BLaER1 (cell line): ENCODE measurements around the gene ADAD2.

Experiments
- H3K27ac ChIP-seq: shearing (Covaris generic); formaldehyde crosslinking; 2 replicates; pipeline ENCODE4 v1.8.1; 2022
- H3K27me3 ChIP-seq: shearing (Covaris generic); formaldehyde crosslinking; 2 replicates; pipeline ENCODE4 v1.8.1; 2022
- H3K36me3 ChIP-seq: shearing (Covaris generic); formaldehyde crosslinking; 2 replicates; pipeline ENCODE4 v1.8.1; 2022
- H3K4me1 ChIP-seq: shearing (Covaris generic); formaldehyde crosslinking; 2 replicates; pipeline ENCODE4 v1.8.1; 2022
- H3K4me2 ChIP-seq: shearing (Covaris generic); formaldehyde crosslinking; 2 replicates; pipeline ENCODE4 v1.8.1; 2022
- H3K4me3 ChIP-seq: shearing (Covaris generic); formaldehyde crosslinking; 2 replicates; pipeline ENCODE4 v1.8.1; 2022
- H3K9ac ChIP-seq: shearing (Covaris generic); formaldehyde crosslinking; 2 replicates; pipeline ENCODE4 v1.8.1; 2022
- H3K9me3 ChIP-seq: shearing (Covaris generic); formaldehyde crosslinking; 2 replicates; pipeline ENCODE4 v1.8.1; 2022
- H4K20me1 ChIP-seq: shearing (Covaris generic); formaldehyde crosslinking; 2 replicates; pipeline ENCODE4 v1.8.1; 2022
- Cebpa-rat ChIP-seq: shearing (Covaris generic); IDR thresholded peaks from 2 replicates; pipeline ENCODE4 v1.8.1; 2022

ADAD2 gene

GRCh38 chr16:84232969-84233368 is 42.0 kb downstream of the ADAD2 start:
- Histone ChIP-seq H3K36me3 (no peaks in the 10 kb centered on the region), H3K4me2 (no peak overlapping the region), H3K9ac (no peak overlapping the region), H4K20me1 (no peaks in the 10 kb centered on the region), H3K27ac (no peak overlapping the region), H3K27me3 (no peaks in the 10 kb centered on the region), H3K4me1 (peaks cover 9% of the 10 kb centered on the region), H3K9me3 (no peaks in the 10 kb centered on the region), H3K4me3 (no peak overlapping the region)
- TF ChIP-seq Cebpa-rat = no peak

DNA sequence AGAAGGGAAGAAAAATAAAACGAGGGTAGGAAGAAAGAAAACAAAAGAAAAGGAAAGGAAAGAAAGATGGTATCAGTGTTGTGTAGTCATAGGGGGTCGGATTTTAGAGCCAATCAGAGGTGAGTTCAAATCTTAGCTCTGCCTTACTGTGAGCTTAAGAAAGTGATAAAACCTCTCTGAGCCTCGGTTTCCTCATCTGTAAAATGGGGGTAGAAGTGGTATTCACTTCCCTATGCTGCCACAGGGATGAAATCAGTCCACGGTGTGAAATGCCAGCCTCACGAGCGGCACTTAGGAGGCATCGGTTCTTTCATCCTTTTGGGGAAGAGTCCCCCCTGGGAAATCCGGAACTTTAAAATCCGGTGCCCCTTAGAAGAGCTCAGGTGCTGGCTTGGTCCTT is 42.8 kb downstream of the ADAD2 start:
- H3K9ac ChIP-seq = no peak overlapping the region
- H4K20me1 ChIP-seq = no peaks in the 10 kb centered on the region
- H3K9me3 ChIP-seq = no peaks in the 10 kb centered on the region
- H3K36me3 ChIP-seq = no peaks in the 10 kb centered on the region
- no peak for TF ChIP-seq Cebpa-rat
- H3K4me3 ChIP-seq = no peak overlapping the region
- H3K27me3 ChIP-seq = no peaks in the 10 kb centered on the region
- no peak overlapping the region for H3K27ac ChIP-seq
- no peak overlapping the region for H3K4me2 ChIP-seq
- peaks cover 2% of the 10 kb centered on the region; the same call in 1 of the 2 replicates for H3K4me1 ChIP-seq

DNA sequence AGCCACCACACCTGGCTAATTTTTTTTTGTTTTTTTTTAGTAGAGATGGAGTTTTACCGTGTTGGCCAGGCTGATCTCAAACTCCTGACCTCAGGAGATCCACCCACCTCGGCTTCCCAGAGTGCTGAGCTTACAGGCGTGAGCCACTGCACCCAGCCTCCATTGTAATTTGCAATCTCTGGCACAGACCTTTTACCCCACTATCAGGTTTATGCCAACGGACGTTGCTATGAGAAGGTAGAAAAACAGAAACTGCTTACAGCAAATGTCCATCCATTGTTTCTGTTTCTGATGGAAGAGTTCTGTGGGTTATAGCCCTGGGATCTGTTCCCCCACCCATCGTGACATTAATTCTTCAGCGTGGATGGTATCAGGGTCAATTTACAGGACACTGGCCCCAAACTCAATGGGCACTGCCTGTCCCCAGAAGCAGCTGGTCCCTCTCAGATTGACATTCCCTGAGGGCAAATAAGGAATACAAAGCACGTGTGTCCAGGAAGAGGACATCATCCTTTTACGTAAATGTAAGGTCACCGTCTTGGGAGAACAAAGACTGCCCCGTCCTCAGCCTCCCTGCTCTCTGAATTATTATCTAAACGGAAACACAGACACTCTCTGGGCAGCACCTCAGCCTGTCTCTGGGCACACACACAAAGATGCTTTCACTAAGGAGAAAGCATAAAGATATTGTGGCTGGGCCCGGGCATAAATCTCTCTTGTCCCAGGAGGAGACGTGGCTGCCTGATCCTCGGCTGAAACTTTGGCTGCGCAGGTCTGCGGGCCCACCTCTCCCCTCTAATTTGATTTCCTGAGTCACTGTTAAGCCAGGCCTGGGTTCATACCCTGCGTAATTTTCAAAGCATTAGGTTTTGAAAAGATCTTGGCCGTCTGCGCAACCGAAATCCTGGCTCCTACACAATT is 43.6 kb downstream of the ADAD2 start:
- Histone ChIP-seq H3K4me2 (no peak overlapping the region), H4K20me1 (no peaks in the 10 kb centered on the region), H3K27ac (no peak overlapping the region), H3K36me3 (no peaks in the 10 kb centered on the region), H3K27me3 (no peaks in the 10 kb centered on the region), H3K4me1 (peaks cover 7% of the 10 kb centered on the region), H3K9ac (no peak overlapping the region), H3K9me3 (no peaks in the 10 kb centered on the region), H3K4me3 (no peak overlapping the region)
- TF ChIP-seq Cebpa-rat = no peak

- Histone ChIP-seq H3K9me3 (no peaks in the 10 kb centered on the region), H3K4me2 (no peak overlapping the region), H3K27me3 (no peaks in the 10 kb centered on the region), H3K9ac (no peak overlapping the region), H3K27ac (no peak overlapping the region), H3K36me3 (no peaks in the 10 kb centered on the region), H4K20me1 (0 out of 2 replicates have a peak, but pooled peaks cover 6% of the 10 kb centered on the region), H3K4me1 (peaks cover 28% of the 10 kb centered on the region), H3K4me3 (no peak overlapping the region)
- no peak for TF ChIP-seq Cebpa-rat
Measured at GRCh38 chr16:84236671-84237070, 45.7 kb downstream of the ADAD2 start.

- no peak overlapping the region for H3K4me2 ChIP-seq
- peaks cover 28% of the 10 kb centered on the region for H3K4me1 ChIP-seq
- no peaks in the 10 kb centered on the region for H3K9me3 ChIP-seq
- H3K36me3 ChIP-seq = no peaks in the 10 kb centered on the region
- H4K20me1 ChIP-seq = 0 out of 2 replicates have a peak, but pooled peaks cover 6% of the 10 kb centered on the region
- H3K27ac ChIP-seq = no peak overlapping the region
- no peak overlapping the region for H3K9ac ChIP-seq
- H3K27me3 ChIP-seq = no peaks in the 10 kb centered on the region
- TF ChIP-seq Cebpa-rat = no peak
- no peak overlapping the region for H3K4me3 ChIP-seq
Measured at GRCh38 chr16:84237994-84238750, 47.2 kb downstream of the ADAD2 start.

- no peaks in the 10 kb centered on the region for H3K9me3 ChIP-seq
- 0 out of 2 replicates have a peak, but pooled peaks cover 6% of the 10 kb centered on the region for H4K20me1 ChIP-seq
- H3K4me3 ChIP-seq = no peak overlapping the region
- peaks cover 28% of the 10 kb centered on the region for H3K4me1 ChIP-seq
- H3K27ac ChIP-seq = no peak overlapping the region
- no peaks in the 10 kb centered on the region for H3K27me3 ChIP-seq
- no peak overlapping the region for H3K9ac ChIP-seq
- TF ChIP-seq Cebpa-rat = no peak
- H3K4me2 ChIP-seq = peak overlapping the region; percentile 90
- H3K36me3 ChIP-seq = no peaks in the 10 kb centered on the region
Measured at GRCh38 chr16:84239141-84239769, 48.3 kb downstream of the ADAD2 start.

GRCh38 chr16:84239909-84240308 is 49.0 kb downstream of the ADAD2 start, which contains the start of gene KCNG4:
Gene KCNG4 (minus strand): TSS chr16:84240012. CDS start chr16:84237485, 2,527 bp downstream.
- no peak within 1 kb of the TSS for H3K4me3 ChIP-seq
- H3K9me3 ChIP-seq = no peaks in the 10 kb centered on the region
- TF ChIP-seq Cebpa-rat = no peak
- H3K9ac ChIP-seq = 0 out of 2 replicates have a peak within 1 kb of the TSS, but pooled peaks have one; percentile 37
- H4K20me1 ChIP-seq = 0 out of 2 replicates have a peak, but pooled peaks cover 6% of the 10 kb centered on the region
- peak within 1 kb of the TSS; percentile 61 for H3K27ac ChIP-seq
- H3K4me1 ChIP-seq = peaks cover 28% of the 10 kb centered on the region
- no peaks in the 10 kb centered on the region for H3K36me3 ChIP-seq
- peak within 1 kb of the TSS; percentile 90 for H3K4me2 ChIP-seq
- H3K27me3 ChIP-seq = no peaks in the 10 kb centered on the region

DNA sequence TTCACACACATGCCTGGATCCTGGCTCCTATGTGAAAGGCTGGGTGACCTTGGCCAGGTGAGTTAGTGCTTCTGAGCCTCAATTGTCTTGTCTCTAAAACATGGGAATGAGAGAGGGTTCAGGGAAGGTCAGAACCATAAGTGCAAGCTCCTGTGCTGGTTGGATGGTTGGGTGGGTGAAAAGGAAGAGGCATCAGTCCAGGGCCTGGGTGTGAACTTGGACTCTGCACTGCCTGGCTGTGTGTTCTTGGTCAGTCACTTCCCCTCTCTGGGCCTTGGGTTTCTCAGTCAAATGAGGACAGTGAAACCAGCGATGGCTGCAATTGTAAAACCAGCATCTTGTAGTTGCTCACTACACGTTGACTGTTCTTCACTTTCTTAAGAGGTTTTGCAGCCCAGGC is 49.5 kb downstream of the ADAD2 start:
- H3K4me2 ChIP-seq = peak overlapping the region; percentile 90

DNA sequence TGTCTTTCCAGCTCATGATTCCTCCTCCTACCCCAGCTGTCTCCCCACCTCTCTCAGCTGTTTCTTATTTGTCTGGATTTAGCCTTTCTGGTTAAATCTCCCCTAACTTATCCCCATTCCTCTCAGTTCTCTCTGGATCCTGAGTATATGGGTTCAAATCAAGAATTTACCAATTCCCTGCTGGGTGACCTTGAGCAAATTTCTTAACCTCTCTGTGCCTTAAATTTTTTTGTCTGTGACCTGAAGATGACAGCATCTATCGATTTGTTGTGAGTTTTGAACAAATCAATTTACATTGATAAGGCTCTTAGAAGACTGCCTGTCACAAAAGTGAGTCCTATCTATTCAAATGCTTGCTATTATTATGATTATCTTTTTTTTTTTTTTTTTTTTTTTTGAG is 50.8 kb downstream of the ADAD2 start:
- Histone ChIP-seq H3K27me3 (no peaks in the 10 kb centered on the region), H3K9ac (no peak overlapping the region), H3K4me3 (no peak overlapping the region), H3K4me1 (peaks cover 28% of the 10 kb centered on the region), H4K20me1 (0 out of 2 replicates have a peak, but pooled peaks cover 6% of the 10 kb centered on the region), H3K9me3 (no peaks in the 10 kb centered on the region), H3K36me3 (no peaks in the 10 kb centered on the region), H3K27ac (no peak overlapping the region), H3K4me2 (peak overlapping the region; percentile 90; the same call in 1 of the 2 replicates)
- TF ChIP-seq Cebpa-rat = no peak

More for the DNA sequence above, 49.5 kb downstream of the ADAD2 start:
- Histone ChIP-seq H3K9ac (0 out of 2 replicates have a peak overlapping the region, but pooled peaks have one; percentile 37), H3K36me3 (no peaks in the 10 kb centered on the region), H3K4me1 (peaks cover 28% of the 10 kb centered on the region), H3K9me3 (no peaks in the 10 kb centered on the region), H3K27ac (peak overlapping the region; percentile 61; the same call in 1 of the 2 replicates), H4K20me1 (0 out of 2 replicates have a peak, but pooled peaks cover 6% of the 10 kb centered on the region), H3K4me3 (no peak overlapping the region), H3K27me3 (no peaks in the 10 kb centered on the region)
- no peak for TF ChIP-seq Cebpa-rat
